ENCODE measurements around the gene ZNF74.
"Not testable (repeated sequence)": the region's sequence is repeated elsewhere in the genome, so short reads cannot be mapped to it uniquely, and the experiment has no call there.

The ZNF74 gene

GRCh38 chr22:20376281-20376680 lies 17.7 kb upstream of the ZNF74 start:
- not testable (repeated sequence) for DNase-seq (ENCODE audit: low spot score)

- DNase-seq (ENCODE audit: low spot score) = not testable (repeated sequence)
These were observed 17.0 kb upstream of the ZNF74 start for GRCh38 chr22:20376983-20377382.

- no peak for DNase-seq (ENCODE audit: low spot score)
These were observed 15.8 kb upstream of the ZNF74 start for GRCh38 chr22:20378110-20378509.

- DNase-seq (ENCODE audit: low spot score) = not testable (repeated sequence)
These were observed 15.3 kb upstream of the ZNF74 start for GRCh38 chr22:20378684-20379083.

GRCh38 chr22:20380486-20380885 lies 13.5 kb upstream of the ZNF74 start:
- DNase-seq (ENCODE audit: low spot score) = no peak

GRCh38 chr22:20383538-20383937 lies 10.4 kb upstream of the ZNF74 start:
- no peak for DNase-seq (ENCODE audit: low spot score)

- DNase-seq (ENCODE audit: low spot score) = no peak
These were observed 9.8 kb upstream of the ZNF74 start for GRCh38 chr22:20384171-20384570.

GRCh38 chr22:20384865-20385264 lies 9.1 kb upstream of the ZNF74 start:
- no peak for DNase-seq (ENCODE audit: low spot score)

- no peak for DNase-seq (ENCODE audit: low spot score)
These were observed 7.6 kb upstream of the ZNF74 start for GRCh38 chr22:20386336-20386735.

- no peak for DNase-seq (ENCODE audit: low spot score)
These were observed 7.0 kb upstream of the ZNF74 start for GRCh38 chr22:20386972-20387371.

- DNase-seq (ENCODE audit: low spot score) = no peak
These were observed 5.8 kb upstream of the ZNF74 start for GRCh38 chr22:20388200-20388599.

GRCh38 chr22:20389288-20389687 lies 4.7 kb upstream of the ZNF74 start:
- DNase-seq (ENCODE audit: low spot score) = no peak

- DNase-seq (ENCODE audit: low spot score) = no peak
These were observed 3.5 kb upstream of the ZNF74 start for GRCh38 chr22:20390394-20390907.

GRCh38 chr22:20391222-20391621 lies 2.7 kb upstream of the ZNF74 start:
- no peak for DNase-seq (ENCODE audit: low spot score)

GRCh38 chr22:20392365-20392881 lies 1.5 kb upstream of the ZNF74 start:
- DNase-seq (ENCODE audit: low spot score) = not testable (repeated sequence)

- no peak for DNase-seq (ENCODE audit: low spot score)
These were observed 807 bp upstream of the ZNF74 start for GRCh38 chr22:20392983-20393704.

- DNase-seq (ENCODE audit: low spot score) = no peak
These were observed 1.4 kb downstream of the ZNF74 start for GRCh38 chr22:20395181-20395906.

GRCh38 chr22:20395907-20396287 lies 1.9 kb downstream of the ZNF74 start:
- no peak for DNase-seq (ENCODE audit: low spot score)

GRCh38 chr22:20396639-20397038 lies 2.7 kb downstream of the ZNF74 start:
- DNase-seq (ENCODE audit: low spot score) = no peak

- DNase-seq (ENCODE audit: low spot score) = no peak
These were observed 3.5 kb downstream of the ZNF74 start for GRCh38 chr22:20397498-20397897.

- no peak for DNase-seq (ENCODE audit: low spot score)
These were observed 4.5 kb downstream of the ZNF74 start for GRCh38 chr22:20398420-20398819.

- no peak for DNase-seq (ENCODE audit: low spot score)
These were observed 6.1 kb downstream of the ZNF74 start for GRCh38 chr22:20399866-20400605.
